Measurements from ENCODE around the gene SOBP.

DNA sequence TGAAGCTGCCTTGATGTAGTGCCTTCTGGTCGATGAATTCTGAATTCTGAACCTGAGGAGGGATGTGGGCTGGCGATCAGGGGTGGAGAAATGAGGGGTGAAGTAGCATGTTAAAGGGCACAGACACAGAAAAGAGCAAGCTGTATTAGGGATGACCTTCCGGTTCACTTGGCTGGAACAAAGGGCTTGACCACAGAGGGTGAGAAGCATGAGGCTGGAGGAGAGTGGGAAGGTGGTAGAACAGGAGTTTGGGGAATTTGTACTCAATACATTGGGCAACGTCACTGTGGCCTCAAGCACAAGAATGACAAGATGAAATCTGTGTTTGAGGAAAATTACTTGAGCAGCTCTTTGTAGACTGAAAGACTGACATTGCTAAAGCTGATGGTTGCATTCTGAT is 155.8 kb downstream of the SOBP start:
- TF ChIP-seq, protein P1, sequence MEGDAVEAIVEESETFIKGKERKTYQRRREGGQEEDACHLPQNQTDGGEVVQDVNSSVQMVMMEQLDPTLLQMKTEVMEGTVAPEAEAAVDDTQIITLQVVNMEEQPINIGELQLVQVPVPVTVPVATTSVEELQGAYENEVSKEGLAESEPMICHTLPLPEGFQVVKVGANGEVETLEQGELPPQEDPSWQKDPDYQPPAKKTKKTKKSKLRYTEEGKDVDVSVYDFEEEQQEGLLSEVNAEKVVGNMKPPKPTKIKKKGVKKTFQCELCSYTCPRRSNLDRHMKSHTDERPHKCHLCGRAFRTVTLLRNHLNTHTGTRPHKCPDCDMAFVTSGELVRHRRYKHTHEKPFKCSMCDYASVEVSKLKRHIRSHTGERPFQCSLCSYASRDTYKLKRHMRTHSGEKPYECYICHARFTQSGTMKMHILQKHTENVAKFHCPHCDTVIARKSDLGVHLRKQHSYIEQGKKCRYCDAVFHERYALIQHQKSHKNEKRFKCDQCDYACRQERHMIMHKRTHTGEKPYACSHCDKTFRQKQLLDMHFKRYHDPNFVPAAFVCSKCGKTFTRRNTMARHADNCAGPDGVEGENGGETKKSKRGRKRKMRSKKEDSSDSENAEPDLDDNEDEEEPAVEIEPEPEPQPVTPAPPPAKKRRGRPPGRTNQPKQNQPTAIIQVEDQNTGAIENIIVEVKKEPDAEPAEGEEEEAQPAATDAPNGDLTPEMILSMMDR (IDR thresholded peaks at IDR 0.05) = no peak
- no peak for TF ChIP-seq POLR2A (IDR thresholded peaks at IDR 0.05)
- no peak for TF ChIP-seq POLR2AphosphoS5 (IDR thresholded peaks at IDR 0.05; ENCODE audit: insufficient read depth in 1 of 2, low read depth in 1 of 2)

Measured in vagina (tissue), 2 donors.